ENCODE data around the gene P2RY6. TPM values are rescaled to one million over a fixed set of nuclear protein-coding genes. Genes with fewer than 3 reads are reported as not detected.

The P2RY6 gene
- total and polyA plus RNA-seq, 2 experiments from 2014 or later: 0.76 to 0.99 TPM

DNA sequence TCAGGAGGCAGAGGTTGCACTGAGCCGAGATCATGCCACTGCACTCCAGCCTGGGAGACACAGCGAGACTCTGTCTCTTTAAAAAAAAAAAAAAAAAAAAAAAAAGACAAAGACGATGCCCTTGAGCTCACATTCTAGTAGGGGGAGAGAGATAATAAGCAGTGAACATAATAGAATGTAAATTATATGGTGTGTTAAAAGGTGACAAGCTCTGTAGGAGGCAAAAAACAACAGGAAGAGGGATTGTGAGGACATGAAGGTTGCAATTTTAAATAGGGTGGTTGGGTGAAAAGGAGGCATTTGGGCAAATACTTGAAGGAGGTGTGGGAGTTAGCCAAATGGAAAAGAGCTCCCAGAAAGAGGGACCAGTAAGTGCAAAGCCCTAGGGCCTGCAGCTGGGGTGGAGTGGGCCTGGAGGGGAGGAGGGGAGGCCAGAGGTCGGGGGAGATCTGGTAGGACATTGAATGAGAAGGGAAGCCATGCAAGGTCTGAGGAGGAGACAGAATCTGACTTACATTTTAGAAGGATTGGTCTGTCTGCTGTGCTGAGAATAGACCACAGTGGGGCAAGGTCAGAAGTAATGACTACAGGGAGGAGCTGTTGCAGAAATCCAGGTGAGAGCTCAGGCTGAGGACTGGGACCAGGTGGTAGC lies 27.4 kb upstream of the P2RY6 start:
- H3K4me2 ChIP-seq (ENCODE audit: unreplicated experiment): no peak overlapping the region
- no peaks in the 10 kb centered on the region for H3F3A ChIP-seq (ENCODE audit: insufficient read depth)
- H3K4me3 ChIP-seq: no peak overlapping the region
- TF ChIP-seq EZH2phosphoT487 (IDR thresholded peaks at IDR 0.05; ENCODE audit: insufficient read depth, low read depth) (no peak), EZH2 (IDR thresholded peaks at IDR 0.05; ENCODE audit: insufficient read depth, poor library complexity, severe bottlenecking) (no peak)
- no peaks in the 10 kb centered on the region for H3K27me3 ChIP-seq (replicated peaks; ENCODE audit: insufficient read depth)
- H3K9me2 ChIP-seq (ENCODE audit: insufficient read depth): no peaks in the 10 kb centered on the region
- no peak overlapping the region for H3K9ac ChIP-seq
- H3K4me1 ChIP-seq (ENCODE audit: insufficient read depth): peaks cover 11% of the 10 kb centered on the region
- no peak overlapping the region for H3K27ac ChIP-seq
- H3K36me3 ChIP-seq (ENCODE audit: low read depth): no peaks in the 10 kb centered on the region
- no peaks in the 10 kb centered on the region for H4K20me1 ChIP-seq (ENCODE audit: insufficient read depth)
- no peak for DNase-seq
- WGBS, 2 experiments (ENCODE audit: low coverage in 1 of 2, low lambda C conversion rate in 2 of 2, missing lambda C conversion rate in 2 of 2): 77 to 86% methylated on average over 4 of the region's 4 CpGs
- H3K79me2 ChIP-seq (ENCODE audit: insufficient read depth): no peaks in the 10 kb centered on the region
- H2AFZ ChIP-seq: no peak overlapping the region
- H3K9me3 ChIP-seq (ENCODE audit: low read depth): no peaks in the 10 kb centered on the region
- in situ Hi-C loops (cut with MboI): no loop called here

GRCh38 chr11:73245461-73245860 lies 26.7 kb upstream of the P2RY6 start:
- TF ChIP-seq EZH2 (IDR thresholded peaks at IDR 0.05; ENCODE audit: insufficient read depth, poor library complexity, severe bottlenecking): no peak
- no peak for TF ChIP-seq EZH2phosphoT487 (IDR thresholded peaks at IDR 0.05; ENCODE audit: insufficient read depth, low read depth)
- WGBS, 2 experiments (ENCODE audit: low coverage in 1 of 2, low lambda C conversion rate in 2 of 2, missing lambda C conversion rate in 2 of 2): 39 to 40% methylated on average over 5 to 6 of the region's 6 CpGs
- in situ Hi-C loops (cut with MboI): no loop called here
- no peaks in the 10 kb centered on the region for H3F3A ChIP-seq (ENCODE audit: insufficient read depth)
- peaks cover 6% of the 10 kb centered on the region for H3K4me1 ChIP-seq (ENCODE audit: insufficient read depth)
- H2AFZ ChIP-seq: no peak overlapping the region
- no peak overlapping the region for H3K9ac ChIP-seq
- no peak overlapping the region for H3K27ac ChIP-seq
- H3K4me3 ChIP-seq: no peak overlapping the region
- H3K4me2 ChIP-seq (ENCODE audit: unreplicated experiment): no peak overlapping the region
- no peaks in the 10 kb centered on the region for H3K27me3 ChIP-seq (replicated peaks; ENCODE audit: insufficient read depth)
- DNase-seq: no peak
- no peaks in the 10 kb centered on the region for H3K79me2 ChIP-seq (ENCODE audit: insufficient read depth)
- no peaks in the 10 kb centered on the region for H4K20me1 ChIP-seq (ENCODE audit: insufficient read depth)
- H3K9me2 ChIP-seq (ENCODE audit: insufficient read depth): no peaks in the 10 kb centered on the region
- H3K36me3 ChIP-seq (ENCODE audit: low read depth): no peaks in the 10 kb centered on the region
- H3K9me3 ChIP-seq (ENCODE audit: low read depth): no peaks in the 10 kb centered on the region

- H3K4me2 ChIP-seq (ENCODE audit: unreplicated experiment): no peak overlapping the region
- H2AFZ ChIP-seq: no peak overlapping the region
- no peaks in the 10 kb centered on the region for H3K4me1 ChIP-seq (ENCODE audit: insufficient read depth)
- no peaks in the 10 kb centered on the region for H4K20me1 ChIP-seq (ENCODE audit: insufficient read depth)
- in situ Hi-C loops (cut with MboI): no loop called here
- H3K27ac ChIP-seq: no peak overlapping the region
- H3K9me2 ChIP-seq (ENCODE audit: insufficient read depth): no peaks in the 10 kb centered on the region
- TF ChIP-seq EZH2phosphoT487 (IDR thresholded peaks at IDR 0.05; ENCODE audit: insufficient read depth, low read depth) (no peak), EZH2 (IDR thresholded peaks at IDR 0.05; ENCODE audit: insufficient read depth, poor library complexity, severe bottlenecking) (no peak)
- no peaks in the 10 kb centered on the region for H3K36me3 ChIP-seq (ENCODE audit: low read depth)
- H3K9me3 ChIP-seq (ENCODE audit: low read depth): no peaks in the 10 kb centered on the region
- WGBS, 2 experiments (ENCODE audit: low coverage in 1 of 2, low lambda C conversion rate in 2 of 2, missing lambda C conversion rate in 2 of 2): 90 to 93% methylated on average over 2 of the region's 2 CpGs
- no peak overlapping the region for H3K9ac ChIP-seq
- no peaks in the 10 kb centered on the region for H3F3A ChIP-seq (ENCODE audit: insufficient read depth)
- no peak overlapping the region for H3K4me3 ChIP-seq
- H3K79me2 ChIP-seq (ENCODE audit: insufficient read depth): no peaks in the 10 kb centered on the region
- DNase-seq: no peak
- no peaks in the 10 kb centered on the region for H3K27me3 ChIP-seq (replicated peaks; ENCODE audit: insufficient read depth)
Observed at GRCh38 chr11:73246303-73246702, 25.8 kb upstream of the P2RY6 start.

GRCh38 chr11:73248526-73249185 lies 23.5 kb upstream of the P2RY6 start:
- TF ChIP-seq EZH2phosphoT487 (IDR thresholded peaks at IDR 0.05; ENCODE audit: insufficient read depth, low read depth) (no peak), EZH2 (IDR thresholded peaks at IDR 0.05; ENCODE audit: insufficient read depth, poor library complexity, severe bottlenecking) (no peak)
- no peak overlapping the region for H3K4me3 ChIP-seq
- no peaks in the 10 kb centered on the region for H3K36me3 ChIP-seq (ENCODE audit: low read depth)
- H3F3A ChIP-seq (ENCODE audit: insufficient read depth): no peaks in the 10 kb centered on the region
- no peaks in the 10 kb centered on the region for H3K4me1 ChIP-seq (ENCODE audit: insufficient read depth)
- H4K20me1 ChIP-seq (ENCODE audit: insufficient read depth): no peaks in the 10 kb centered on the region
- no peaks in the 10 kb centered on the region for H3K79me2 ChIP-seq (ENCODE audit: insufficient read depth)
- in situ Hi-C loops (cut with MboI): no loop called here
- H3K9me3 ChIP-seq (ENCODE audit: low read depth): no peaks in the 10 kb centered on the region
- no peaks in the 10 kb centered on the region for H3K27me3 ChIP-seq (replicated peaks; ENCODE audit: insufficient read depth)
- no peak overlapping the region for H2AFZ ChIP-seq
- 92 to 97% methylated on average over 3 of the region's 3 CpGs for WGBS, 2 experiments (ENCODE audit: low coverage in 1 of 2, low lambda C conversion rate in 2 of 2, missing lambda C conversion rate in 2 of 2)
- no peaks in the 10 kb centered on the region for H3K9me2 ChIP-seq (ENCODE audit: insufficient read depth)
- DNase-seq: no peak
- H3K4me2 ChIP-seq (ENCODE audit: unreplicated experiment): no peak overlapping the region
- H3K27ac ChIP-seq: no peak overlapping the region
- H3K9ac ChIP-seq: no peak overlapping the region

All from GM23248 (cell line).